Fibroblast of the aortic adventitia (primary cell): ENCODE data around the gene PLOD1. TPM values are rescaled to one million over a fixed set of nuclear protein-coding genes. Genes with fewer than 3 reads are reported as not detected.

Experiments
- DNase-seq: peaks from one replicate; pipeline ENCODE4 v3.0.0-alpha.2; 2010; ENCODE audit warnings: low read depth
- H3K4me3 ChIP-seq: 2 replicates; pipeline ENCODE4 v1.5.1; 2011; ENCODE audit warnings: low read depth, mild to moderate bottlenecking, control low read depth, low read length, moderate library complexity
- total RNA-seq: library from RNA; depleted of rRNA; stranded (reverse); fragments of >200 nt; gene quantifications from 2 replicates; pipeline ENCODE4 v1.2.3, GENCODE V29; 2012; ENCODE audit warnings: low replicate concordance
- TF ChIP-seq, protein P1 (sequence below): IDR thresholded peaks from 2 replicates; pipeline ENCODE4 v1.5.1; 2011; ENCODE audit warnings: mild to moderate bottlenecking, low read length, control low read depth, inconsistent platforms; ENCODE audit not compliant: insufficient read depth

The PLOD1 gene
- total RNA-seq, 1 donor: 116 TPM

DNA sequence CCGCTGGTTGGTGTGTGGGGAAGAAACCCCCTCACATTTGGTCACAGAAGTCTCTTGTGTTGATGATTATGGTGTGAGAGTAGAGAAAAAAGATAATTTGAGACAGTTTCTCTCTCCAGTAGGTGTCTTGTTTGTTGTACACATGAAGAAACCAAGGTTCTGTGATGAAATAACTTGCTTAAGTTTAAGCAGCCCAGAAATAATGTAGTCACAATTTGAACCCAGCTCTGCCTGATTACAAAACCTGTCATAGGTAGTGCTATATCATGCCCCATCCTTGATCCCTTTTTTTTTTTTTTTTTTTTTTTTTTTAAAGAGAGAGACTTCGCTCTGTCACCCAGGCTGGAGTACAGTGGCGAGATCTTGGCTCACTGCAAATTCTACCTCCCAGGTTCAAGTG lies 50.7 kb downstream of the PLOD1 start:
- TF ChIP-seq, protein P1, sequence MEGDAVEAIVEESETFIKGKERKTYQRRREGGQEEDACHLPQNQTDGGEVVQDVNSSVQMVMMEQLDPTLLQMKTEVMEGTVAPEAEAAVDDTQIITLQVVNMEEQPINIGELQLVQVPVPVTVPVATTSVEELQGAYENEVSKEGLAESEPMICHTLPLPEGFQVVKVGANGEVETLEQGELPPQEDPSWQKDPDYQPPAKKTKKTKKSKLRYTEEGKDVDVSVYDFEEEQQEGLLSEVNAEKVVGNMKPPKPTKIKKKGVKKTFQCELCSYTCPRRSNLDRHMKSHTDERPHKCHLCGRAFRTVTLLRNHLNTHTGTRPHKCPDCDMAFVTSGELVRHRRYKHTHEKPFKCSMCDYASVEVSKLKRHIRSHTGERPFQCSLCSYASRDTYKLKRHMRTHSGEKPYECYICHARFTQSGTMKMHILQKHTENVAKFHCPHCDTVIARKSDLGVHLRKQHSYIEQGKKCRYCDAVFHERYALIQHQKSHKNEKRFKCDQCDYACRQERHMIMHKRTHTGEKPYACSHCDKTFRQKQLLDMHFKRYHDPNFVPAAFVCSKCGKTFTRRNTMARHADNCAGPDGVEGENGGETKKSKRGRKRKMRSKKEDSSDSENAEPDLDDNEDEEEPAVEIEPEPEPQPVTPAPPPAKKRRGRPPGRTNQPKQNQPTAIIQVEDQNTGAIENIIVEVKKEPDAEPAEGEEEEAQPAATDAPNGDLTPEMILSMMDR: no peak

DNA sequence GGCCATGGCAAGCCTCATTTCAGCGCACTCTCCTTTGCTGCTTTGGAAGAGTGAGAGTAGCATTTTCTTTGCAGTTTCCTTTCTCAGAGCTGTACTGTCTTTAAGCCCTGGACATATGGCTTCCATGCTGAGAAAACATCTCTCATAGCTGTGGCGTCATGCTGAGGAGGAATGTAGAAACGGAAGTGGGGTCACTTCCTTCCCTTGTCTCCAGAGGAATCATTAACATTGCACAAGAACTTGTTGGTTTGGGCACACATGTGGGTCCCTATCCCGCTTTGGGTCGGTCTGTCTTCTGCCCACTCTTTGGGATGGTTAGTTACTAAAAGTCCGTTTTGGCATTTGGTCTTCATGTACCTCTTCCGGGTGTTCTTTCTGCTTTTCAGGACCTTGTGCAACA lies 51.3 kb downstream of the PLOD1 start:
- TF ChIP-seq, protein P1: no peak
- DNase-seq: no peak
- no peak overlapping the region for H3K4me3 ChIP-seq

More for the DNA sequence above, 50.7 kb downstream of the PLOD1 start:
- no peak overlapping the region for H3K4me3 ChIP-seq
- DNase-seq: no peak

DNA sequence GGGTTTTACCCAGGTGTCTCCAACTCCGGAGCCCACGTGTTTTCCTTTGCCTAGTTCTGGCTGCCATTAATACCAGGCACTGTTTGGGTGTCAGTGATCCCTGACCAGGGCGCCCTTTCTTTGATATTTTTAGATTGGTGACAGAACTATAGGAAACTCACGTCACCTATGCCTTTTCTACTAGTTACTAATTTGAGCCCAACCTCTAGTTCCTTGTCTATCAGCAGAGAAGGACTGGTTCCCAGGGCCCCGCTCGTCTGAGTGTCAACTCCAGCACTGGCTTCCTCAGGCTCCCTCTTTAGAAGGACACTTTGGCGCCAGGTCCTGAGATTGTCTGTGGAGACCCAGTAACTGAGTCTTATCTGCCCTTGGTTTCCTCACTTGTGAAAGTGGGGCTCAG lies 55.2 kb downstream of the PLOD1 start:
- TF ChIP-seq, protein P1: no peak
- H3K4me3 ChIP-seq: no peak overlapping the region
- DNase-seq: no peak

DNA sequence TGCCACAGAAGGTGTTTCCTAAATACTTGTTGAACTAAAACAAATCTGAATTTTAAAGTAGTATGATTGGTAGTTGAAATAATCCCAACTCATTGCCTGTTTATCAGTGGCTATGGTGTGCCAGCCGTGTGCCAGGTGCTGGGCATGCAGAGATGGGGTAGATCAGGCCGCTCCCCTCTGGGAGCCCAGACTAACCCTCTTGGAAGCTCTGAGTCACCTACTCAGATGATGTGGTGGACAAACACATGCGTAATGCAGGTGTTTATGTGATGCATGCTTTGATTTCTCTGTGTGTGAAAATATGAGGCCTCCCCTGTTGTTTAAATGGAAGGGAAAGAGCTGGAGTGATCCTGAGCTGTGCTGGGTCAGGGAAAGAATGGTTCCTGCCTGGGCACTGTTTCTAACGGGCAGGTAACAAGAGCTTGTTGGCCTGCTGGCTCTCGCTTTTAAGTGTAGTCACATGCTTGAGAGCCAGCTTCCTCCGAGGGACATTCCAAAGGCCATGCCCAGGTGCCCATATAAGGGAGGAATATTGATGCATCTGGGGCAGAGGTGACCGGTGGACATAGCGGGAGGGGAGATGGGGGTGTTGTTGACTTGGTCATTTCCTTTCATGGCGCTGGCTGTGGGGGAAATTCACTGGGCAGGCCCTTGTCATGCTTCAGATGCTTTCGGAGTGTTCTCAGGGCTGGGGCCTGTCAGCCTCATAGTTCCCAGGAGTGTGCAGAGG lies 56.0 kb downstream of the PLOD1 start:
- DNase-seq: no peak
- no peak overlapping the region for H3K4me3 ChIP-seq
- TF ChIP-seq, protein P1: no peak

DNA sequence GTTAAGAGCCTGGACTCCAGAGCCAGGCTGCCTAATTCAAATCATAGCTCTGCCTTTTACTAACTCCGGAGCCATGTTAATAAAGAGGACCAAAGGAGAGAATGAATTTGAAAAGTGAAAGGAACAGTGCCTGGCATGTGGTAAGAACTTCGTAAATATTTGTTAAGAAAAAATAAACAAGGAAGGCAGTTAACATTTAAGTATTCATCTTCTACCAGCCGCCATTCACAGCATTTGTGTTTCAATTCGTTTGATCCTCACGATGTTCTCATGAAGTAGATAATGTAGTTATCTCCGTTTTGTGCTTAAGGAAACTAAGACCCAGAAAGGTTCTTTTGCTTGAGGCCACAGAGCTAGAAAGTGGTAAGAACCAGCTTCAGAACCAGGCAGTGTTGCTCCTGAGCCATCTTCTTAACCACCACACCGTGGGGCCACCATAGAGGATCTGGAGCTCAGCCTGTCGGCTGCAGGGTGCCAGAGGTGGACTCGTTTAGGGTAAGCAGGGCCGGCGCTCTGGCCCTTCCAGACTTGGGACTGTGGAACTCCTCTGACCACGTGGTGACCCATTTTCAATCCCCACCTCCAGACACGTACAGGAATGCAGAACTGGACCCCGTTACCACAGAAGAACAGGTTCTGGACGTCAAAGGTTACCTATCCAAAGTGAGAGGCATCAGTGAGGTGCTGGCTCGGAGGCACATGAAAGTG lies 57.6 kb downstream of the PLOD1 start:
- H3K4me3 ChIP-seq: no peak overlapping the region
- TF ChIP-seq, protein P1: no peak
- DNase-seq: no peak

DNA sequence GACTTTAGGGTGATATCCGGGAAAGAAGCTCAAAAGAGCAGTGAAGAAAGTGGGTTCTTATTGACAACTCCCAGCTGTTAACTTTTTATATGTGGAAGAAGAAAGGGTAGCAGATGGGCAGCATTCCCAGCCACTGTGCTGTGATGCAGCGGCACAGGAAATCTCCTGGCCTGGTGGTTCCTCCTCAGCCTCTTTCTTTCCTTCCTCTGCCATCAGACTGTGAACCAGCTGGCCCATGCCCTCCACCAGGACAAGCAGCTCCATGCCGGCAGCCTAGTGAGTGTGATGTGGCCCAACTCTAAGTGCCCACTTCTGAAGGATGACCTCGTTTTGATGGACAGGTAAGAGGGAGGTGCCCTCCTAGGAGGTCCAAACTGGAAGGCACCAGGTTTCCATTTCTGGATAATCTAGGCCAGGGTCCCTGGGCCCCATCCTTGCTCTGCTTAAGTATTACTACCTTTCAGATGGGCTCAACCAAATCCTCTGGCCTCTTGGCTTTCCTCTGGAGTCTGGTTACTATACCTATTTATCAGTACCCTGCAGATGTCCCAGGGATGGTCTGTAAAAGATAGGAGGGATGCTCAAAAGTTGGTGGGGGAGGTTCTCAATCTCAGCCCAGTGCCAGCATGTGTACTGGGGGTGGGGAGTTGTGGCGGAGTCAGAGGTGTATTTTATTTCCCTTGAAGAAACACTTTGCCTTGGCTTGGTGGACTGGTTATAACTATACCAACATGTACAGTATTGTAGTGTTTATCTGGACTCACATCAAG lies 62.7 kb downstream of the PLOD1 start:
- no peak for DNase-seq
- H3K4me3 ChIP-seq: no peak overlapping the region
- TF ChIP-seq, protein P1: no peak
